ENCODE measurements around the gene EDA.
"Not testable (repeated sequence)": the region's sequence is repeated elsewhere in the genome, so short reads cannot be mapped to it uniquely, and the experiment has no call there.

Gene EDA

DNA sequence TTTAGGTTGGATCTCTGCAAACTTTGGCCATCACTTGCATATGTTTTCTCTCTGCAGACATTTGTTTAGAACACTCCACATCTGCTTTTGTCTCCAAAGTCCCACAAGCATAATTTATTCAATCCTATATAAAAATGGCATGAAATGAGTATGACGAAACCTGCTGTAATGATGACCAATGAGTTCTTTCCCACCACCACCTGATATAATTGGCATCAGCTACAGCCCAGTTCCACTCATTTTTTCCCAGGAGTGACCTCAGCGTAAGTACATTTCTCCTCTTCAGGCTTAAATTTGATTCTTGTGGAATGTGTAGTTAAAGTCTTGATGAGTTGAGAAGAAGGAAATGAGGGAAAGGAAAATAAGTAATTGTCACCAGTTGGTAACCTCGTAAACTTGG is 228.7 kb downstream of the EDA start:
- DNase-seq (ENCODE audit: low spot score), result no peak
- TF ChIP-seq, protein P1, sequence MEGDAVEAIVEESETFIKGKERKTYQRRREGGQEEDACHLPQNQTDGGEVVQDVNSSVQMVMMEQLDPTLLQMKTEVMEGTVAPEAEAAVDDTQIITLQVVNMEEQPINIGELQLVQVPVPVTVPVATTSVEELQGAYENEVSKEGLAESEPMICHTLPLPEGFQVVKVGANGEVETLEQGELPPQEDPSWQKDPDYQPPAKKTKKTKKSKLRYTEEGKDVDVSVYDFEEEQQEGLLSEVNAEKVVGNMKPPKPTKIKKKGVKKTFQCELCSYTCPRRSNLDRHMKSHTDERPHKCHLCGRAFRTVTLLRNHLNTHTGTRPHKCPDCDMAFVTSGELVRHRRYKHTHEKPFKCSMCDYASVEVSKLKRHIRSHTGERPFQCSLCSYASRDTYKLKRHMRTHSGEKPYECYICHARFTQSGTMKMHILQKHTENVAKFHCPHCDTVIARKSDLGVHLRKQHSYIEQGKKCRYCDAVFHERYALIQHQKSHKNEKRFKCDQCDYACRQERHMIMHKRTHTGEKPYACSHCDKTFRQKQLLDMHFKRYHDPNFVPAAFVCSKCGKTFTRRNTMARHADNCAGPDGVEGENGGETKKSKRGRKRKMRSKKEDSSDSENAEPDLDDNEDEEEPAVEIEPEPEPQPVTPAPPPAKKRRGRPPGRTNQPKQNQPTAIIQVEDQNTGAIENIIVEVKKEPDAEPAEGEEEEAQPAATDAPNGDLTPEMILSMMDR (IDR thresholded peaks at IDR 0.05), result no peak
- Histone ChIP-seq H3K27ac (no peak overlapping the region), H3K4me3 (no peak overlapping the region)

- not testable (repeated sequence) for H3K27ac ChIP-seq; DNase-seq (ENCODE audit: low spot score); H3K4me3 ChIP-seq
These were observed 244.1 kb downstream of the EDA start for GRCh38 chrX:69859999-69860398.

- Histone ChIP-seq H3K27ac (no peak overlapping the region), H3K4me3 (no peak overlapping the region)
- DNase-seq (ENCODE audit: low spot score), result no peak
- TF ChIP-seq, protein P1 (IDR thresholded peaks at IDR 0.05), result no peak
These were observed 260.3 kb downstream of the EDA start for GRCh38 chrX:69876221-69876620.

GRCh38 chrX:69884210-69884609 is 268.3 kb downstream of the EDA start:
- DNase-seq (ENCODE audit: low spot score), result no peak
- Histone ChIP-seq H3K27ac (no peak overlapping the region), H3K4me3 (no peak overlapping the region)
- TF ChIP-seq, protein P1 (IDR thresholded peaks at IDR 0.05), result no peak

DNA sequence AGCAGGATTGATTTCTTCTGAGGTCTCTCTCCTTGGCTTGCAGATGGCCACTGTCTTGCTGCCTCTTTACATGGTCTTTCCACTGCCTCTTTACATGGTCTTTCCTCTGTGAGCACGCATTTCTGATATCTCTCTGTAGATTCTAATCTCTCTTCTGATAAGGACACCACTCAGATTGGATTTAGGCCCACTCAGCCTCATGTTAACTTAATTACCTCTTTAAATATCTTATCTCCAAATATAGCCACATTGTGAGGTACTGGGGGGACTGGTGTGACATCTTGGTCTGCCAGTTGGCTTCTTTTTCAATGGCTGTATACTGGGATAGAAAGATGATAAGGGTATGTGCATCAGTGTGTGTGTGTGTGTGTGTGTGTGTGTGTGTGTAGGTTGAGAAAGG is 280.1 kb downstream of the EDA start:
- DNase-seq (ENCODE audit: low spot score), result no peak
- TF ChIP-seq, protein P1 (IDR thresholded peaks at IDR 0.05), result no peak
- Histone ChIP-seq H3K4me3 (no peak overlapping the region), H3K27ac (no peak overlapping the region)

GRCh38 chrX:69900491-69900890 is 284.6 kb downstream of the EDA start:
- no peak for DNase-seq (ENCODE audit: low spot score)
- Histone ChIP-seq H3K27ac (no peak overlapping the region), H3K4me3 (no peak overlapping the region)
- TF ChIP-seq, protein P1 (IDR thresholded peaks at IDR 0.05), result no peak

DNA sequence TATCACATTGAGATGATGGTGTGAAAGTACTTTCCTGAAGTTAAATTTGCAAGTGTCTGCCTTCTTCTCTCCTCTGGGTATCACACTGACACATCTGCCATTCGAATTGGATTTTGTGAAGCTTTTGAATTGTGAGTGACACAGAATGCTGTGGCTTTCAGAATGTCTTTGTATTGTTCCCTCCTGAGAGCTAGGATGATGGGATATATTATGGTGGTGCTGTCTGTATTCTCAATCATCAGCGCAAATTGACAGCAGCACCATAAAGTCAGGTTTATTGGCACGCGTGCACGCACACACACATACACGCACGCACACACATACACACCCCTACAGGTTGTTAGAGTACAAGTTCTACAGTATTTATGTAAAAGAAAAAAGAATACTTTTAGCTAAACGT is 290.5 kb downstream of the EDA start:
- TF ChIP-seq, protein P1 (IDR thresholded peaks at IDR 0.05), result no peak
- Histone ChIP-seq H3K27ac (no peak overlapping the region), H3K4me3 (no peak overlapping the region)
- no peak for DNase-seq (ENCODE audit: low spot score)

DNA sequence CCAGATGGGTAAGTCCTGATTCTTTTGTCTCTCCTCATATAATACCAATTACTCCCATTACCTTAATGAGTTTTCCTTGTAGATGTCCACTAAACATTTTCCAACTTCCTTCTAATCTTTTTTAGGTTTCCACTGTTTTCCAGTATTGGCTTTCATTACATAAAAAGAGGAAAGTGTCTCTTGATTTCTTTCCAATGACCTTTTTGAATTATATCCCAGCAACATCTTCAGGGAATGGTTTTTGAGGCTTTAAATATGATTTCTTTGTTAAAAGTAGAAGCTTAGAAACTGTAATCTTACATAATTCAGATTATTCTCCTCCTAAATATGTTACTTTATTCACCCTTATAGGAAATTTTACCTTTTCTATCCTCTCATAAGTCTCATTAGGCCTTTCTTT is 298.9 kb downstream of the EDA start:
- H3K27ac ChIP-seq, result no peak overlapping the region
- H3K4me3 ChIP-seq, result no peak overlapping the region
- DNase-seq (ENCODE audit: low spot score), result no peak
- TF ChIP-seq, protein P1 (IDR thresholded peaks at IDR 0.05), result no peak

Measured in coronary artery (tissue), 2 donors.